ENCODE data around the gene GLOD4. TPM values are rescaled to one million over a fixed set of nuclear protein-coding genes. Genes with fewer than 3 reads are reported as not detected.

Gene GLOD4
- total RNA-seq, 2 donors from 2014 or later: 89.3 to 103 TPM

DNA sequence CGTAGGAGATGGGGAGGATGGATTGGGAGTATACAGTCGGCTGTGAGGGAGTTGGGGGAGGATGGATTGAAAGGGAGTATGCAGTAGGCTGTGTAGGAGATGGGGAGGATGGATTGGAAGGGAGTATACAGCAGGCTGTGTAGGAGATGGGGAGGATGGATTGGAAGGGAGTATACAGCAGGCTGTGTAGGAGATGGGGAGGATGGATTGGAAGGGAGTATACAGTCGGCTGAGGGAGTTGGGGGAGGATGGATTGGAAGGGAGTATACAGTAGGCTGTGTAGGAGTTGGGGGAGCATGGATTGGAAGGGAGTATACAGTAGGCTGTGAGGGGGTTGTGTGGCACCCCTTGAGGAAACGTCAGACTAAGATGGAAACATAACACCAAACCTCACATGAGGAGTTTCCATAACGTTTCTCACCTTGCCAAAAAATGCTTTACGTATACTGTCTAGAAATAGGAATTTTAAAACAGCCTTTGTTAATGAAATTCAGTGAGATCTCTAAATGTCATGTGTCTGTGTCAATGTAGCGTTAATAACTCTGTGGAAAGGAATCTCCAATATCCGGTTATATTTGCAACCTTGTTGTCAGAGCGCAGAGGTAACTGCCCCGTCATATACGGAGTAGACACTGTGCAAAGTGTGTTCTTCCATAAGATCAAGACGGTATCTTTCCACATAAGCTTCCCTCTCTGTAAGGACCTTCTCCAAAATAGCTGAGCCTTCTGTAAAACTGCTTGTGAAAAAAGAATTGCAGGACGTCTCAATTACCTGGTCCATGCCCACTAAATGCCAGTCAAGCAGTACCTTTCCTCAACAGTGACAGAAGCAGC is 61.2 kb downstream of the GLOD4 start:
- intact Hi-C loops (cut with DNase I): no loop called here

DNA sequence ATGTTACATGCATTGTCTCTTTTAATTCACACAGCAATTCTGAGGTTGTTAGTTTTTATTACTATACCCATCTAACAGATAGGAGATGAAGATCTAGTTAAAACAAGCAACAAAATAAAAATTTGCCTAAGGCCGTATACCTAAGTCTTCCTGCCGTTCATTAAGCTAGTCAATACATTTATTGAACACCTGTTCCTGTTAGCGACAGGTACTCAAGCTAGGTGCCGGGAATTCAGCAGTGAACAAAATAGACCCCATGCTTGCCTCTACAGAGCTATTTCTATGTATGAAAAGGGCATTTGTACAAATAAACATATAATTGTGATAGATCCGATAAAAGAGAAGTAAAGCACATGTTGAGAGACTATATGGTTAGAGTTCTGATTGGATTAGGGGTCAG is 64.0 kb downstream of the GLOD4 start:
- no peak overlapping the region for H3K27ac ChIP-seq
- H3K27me3 ChIP-seq: no peaks in the 10 kb centered on the region
- TF ChIP-seq CTCF (IDR thresholded peaks at IDR 0.05): no peak
- no peak overlapping the region for H3K9ac ChIP-seq (ENCODE audit: low read depth in 2 of 2, low read length in 2 of 2)
- DNase-seq: no peak
- H3K36me3 ChIP-seq: no peaks in the 10 kb centered on the region
- peaks cover 7% of the 10 kb centered on the region for H3K4me1 ChIP-seq
- H3K4me3 ChIP-seq: no peak overlapping the region
- intact Hi-C loops (cut with DNase I): no loop called here
- H3K9me3 ChIP-seq: no peaks in the 10 kb centered on the region

More for the DNA sequence above, 61.2 kb downstream of the GLOD4 start:
- TF ChIP-seq CTCF (IDR thresholded peaks at IDR 0.05): no peak
- Histone ChIP-seq H3K4me3 (no peak overlapping the region), H3K36me3 (no peaks in the 10 kb centered on the region), H3K4me1 (no peaks in the 10 kb centered on the region), H3K27ac (no peak overlapping the region), H3K9me3 (no peaks in the 10 kb centered on the region), H3K9ac (ENCODE audit: low read depth in 2 of 2, low read length in 2 of 2) (no peak overlapping the region), H3K27me3 (no peaks in the 10 kb centered on the region)
- no peak for DNase-seq

Other genes with a start within 250 kb of the GLOD4 start
- gene VPS53, start 67.4 kb downstream of the GLOD4 start, total RNA-seq: 10 to 100 TPM; 74.9 to 77.5 TPM
- 10 to 100 TPM; 27.0 to 28.8 TPM for gene TLCD3A, start 49.7 kb downstream of the GLOD4 start, total RNA-seq
- 10 to 100 TPM; 12.9 to 31.9 TPM for gene GEMIN4, start 30.0 kb downstream of the GLOD4 start, total RNA-seq
- gene MRM3, start 73 bp upstream of the GLOD4 start, total RNA-seq: 10 to 100 TPM; 13.0 to 22.5 TPM
- 10 to 100 TPM in 1 of 2 donors, 1 to 10 TPM in 1; 2.6 to 16.3 TPM for gene NXN, start 197.5 kb upstream of the GLOD4 start, total RNA-seq
- 10 to 100 TPM in 1 of 2 donors, 1 to 10 TPM in 1; 8.3 to 12.8 TPM for gene TIMM22, start 214.8 kb upstream of the GLOD4 start, total RNA-seq